GM18498 (cell line): Measurements from ENCODE around the gene FRK.
"Not testable (repeated sequence)": the region's sequence is repeated elsewhere in the genome, so short reads cannot be mapped to it uniquely, and the experiment has no call there.

Experiments used
- ATAC-seq: cut with Tn5 transposase; IDR thresholded peaks from one replicate; pipeline ENCODE4 v1.9.1; 2021; ENCODE audit warnings: mild to moderate bottlenecking, moderate library complexity; ENCODE audit not compliant: unreplicated experiment

FRK gene

GRCh38 chr6:116010790-116011401 is 49.8 kb downstream of the FRK start:
- peak; percentile 44 for ATAC-seq

- ATAC-seq, result no peak
Measured at GRCh38 chr6:116010386-116010785, 50.3 kb downstream of the FRK start.

GRCh38 chr6:116008470-116009243 is 52.0 kb downstream of the FRK start:
- ATAC-seq, result peak; percentile 66

GRCh38 chr6:116004841-116005815 is 55.6 kb downstream of the FRK start:
- no peak for ATAC-seq

GRCh38 chr6:116003668-116004067 is 57.0 kb downstream of the FRK start:
- peak; percentile 92 for ATAC-seq

- ATAC-seq, result no peak
Measured at GRCh38 chr6:116002756-116003155, 57.9 kb downstream of the FRK start.

GRCh38 chr6:115999235-115999634 is 61.5 kb downstream of the FRK start:
- ATAC-seq, result no peak

GRCh38 chr6:115997990-115998585 is 62.6 kb downstream of the FRK start:
- no peak for ATAC-seq

- ATAC-seq, result no peak
Measured at GRCh38 chr6:115986026-115986425, 74.7 kb downstream of the FRK start.

- ATAC-seq, result no peak
Measured at GRCh38 chr6:115984809-115985208, 75.9 kb downstream of the FRK start.

GRCh38 chr6:115983998-115984397 is 76.7 kb downstream of the FRK start:
- no peak for ATAC-seq

- no peak for ATAC-seq
Measured at GRCh38 chr6:115982453-115982852, 78.2 kb downstream of the FRK start.

- ATAC-seq, result no peak
Measured at GRCh38 chr6:115977220-115977619, 83.5 kb downstream of the FRK start.

- ATAC-seq, result no peak
Measured at GRCh38 chr6:115976321-115976870, 84.3 kb downstream of the FRK start.

GRCh38 chr6:115972679-115973078 is 88.0 kb downstream of the FRK start:
- ATAC-seq, result no peak

GRCh38 chr6:115971785-115972184 is 88.9 kb downstream of the FRK start:
- ATAC-seq, result no peak

GRCh38 chr6:115969930-115970273 is 90.8 kb downstream of the FRK start:
- ATAC-seq, result no peak

- no peak for ATAC-seq
Measured at GRCh38 chr6:115969207-115969929, 91.3 kb downstream of the FRK start.

GRCh38 chr6:115960286-115960685 is 100.4 kb downstream of the FRK start:
- ATAC-seq, result not testable (repeated sequence)

- no peak for ATAC-seq
Measured at GRCh38 chr6:115958958-115959357, 101.7 kb downstream of the FRK start.
